Nucleus accumbens (tissue), 56 donors: ENCODE measurements around the gene TMEM81.

Experiments
- DNase-seq, 56 donors: peaks; one replicate each; lab custom pipeline; 2025; lab: John Stamatoyannopoulos, UW

Gene TMEM81

GRCh38 chr1:205041001-205041715 is 43.1 kb downstream of the TMEM81 start:
- peak in 1 of 56 donors; percentile 38 for DNase-seq

GRCh38 chr1:205038132-205038786 is 46.0 kb downstream of the TMEM81 start:
- no peak for DNase-seq

GRCh38 chr1:205037539-205037938 is 46.7 kb downstream of the TMEM81 start:
- DNase-seq, result peak in 22 of 56 donors; percentile 24 to 66 (median 36)
